ENCODE measurements around the gene ARL16.

Gene ARL16

GRCh38 chr17:81719410-81720266, 36.0 kb upstream of the ARL16 start:
- no peak overlapping the region for H3K4me3 ChIP-seq
- peaks cover 49% of the 10 kb centered on the region for H3K36me3 ChIP-seq
- peak overlapping the region; percentile 62 for H3K27ac ChIP-seq
- peaks cover 64% of the 10 kb centered on the region for H3K4me1 ChIP-seq
- no peaks in the 10 kb centered on the region for H3K9me3 ChIP-seq
- H3K4me2 ChIP-seq: peak overlapping the region; percentile 77
- TF ChIP-seq Cebpa-rat (IDR thresholded peaks at IDR 0.05): no peak
- H4K20me1 ChIP-seq: peaks cover 13% of the 10 kb centered on the region; the same call in 1 of the 2 replicates
- no peaks in the 10 kb centered on the region for H3K27me3 ChIP-seq
- H3K9ac ChIP-seq: peak overlapping the region; percentile 58

- Histone ChIP-seq H3K4me1 (peaks cover 69% of the 10 kb centered on the region), H3K27me3 (no peaks in the 10 kb centered on the region), H3K36me3 (peaks cover 57% of the 10 kb centered on the region), H3K4me2 (no peak overlapping the region), H4K20me1 (peaks cover 32% of the 10 kb centered on the region), H3K9ac (no peak overlapping the region), H3K27ac (no peak overlapping the region), H3K4me3 (no peak overlapping the region), H3K9me3 (no peaks in the 10 kb centered on the region)
- TF ChIP-seq Cebpa-rat (IDR thresholded peaks at IDR 0.05): no peak
Measured at GRCh38 chr17:81717766-81718089, 34.1 kb upstream of the ARL16 start.

- H3K4me1 ChIP-seq: peaks cover 67% of the 10 kb centered on the region
Measured at GRCh38 chr17:81717049-81717765, 33.6 kb upstream of the ARL16 start.

GRCh38 chr17:81716674-81716996, 33.0 kb upstream of the ARL16 start:
- Histone ChIP-seq H3K9me3 (no peaks in the 10 kb centered on the region), H3K36me3 (peaks cover 57% of the 10 kb centered on the region), H4K20me1 (peaks cover 36% of the 10 kb centered on the region), H3K4me2 (peak overlapping the region; percentile 63), H3K4me3 (no peak overlapping the region), H3K27ac (0 out of 2 replicates have a peak overlapping the region, but pooled peaks have one; percentile 58), H3K9ac (no peak overlapping the region), H3K4me1 (peaks cover 64% of the 10 kb centered on the region), H3K27me3 (no peaks in the 10 kb centered on the region)
- no peak for TF ChIP-seq Cebpa-rat (IDR thresholded peaks at IDR 0.05)

More at GRCh38 chr17:81717049-81717765, 33.6 kb upstream of the ARL16 start:
- Histone ChIP-seq H3K36me3 (peaks cover 57% of the 10 kb centered on the region), H3K9ac (no peak overlapping the region), H3K27ac (no peak overlapping the region), H4K20me1 (peaks cover 36% of the 10 kb centered on the region), H3K4me2 (no peak overlapping the region), H3K9me3 (no peaks in the 10 kb centered on the region), H3K4me3 (no peak overlapping the region), H3K27me3 (no peaks in the 10 kb centered on the region)
- TF ChIP-seq Cebpa-rat (IDR thresholded peaks at IDR 0.05): no peak

DNA sequence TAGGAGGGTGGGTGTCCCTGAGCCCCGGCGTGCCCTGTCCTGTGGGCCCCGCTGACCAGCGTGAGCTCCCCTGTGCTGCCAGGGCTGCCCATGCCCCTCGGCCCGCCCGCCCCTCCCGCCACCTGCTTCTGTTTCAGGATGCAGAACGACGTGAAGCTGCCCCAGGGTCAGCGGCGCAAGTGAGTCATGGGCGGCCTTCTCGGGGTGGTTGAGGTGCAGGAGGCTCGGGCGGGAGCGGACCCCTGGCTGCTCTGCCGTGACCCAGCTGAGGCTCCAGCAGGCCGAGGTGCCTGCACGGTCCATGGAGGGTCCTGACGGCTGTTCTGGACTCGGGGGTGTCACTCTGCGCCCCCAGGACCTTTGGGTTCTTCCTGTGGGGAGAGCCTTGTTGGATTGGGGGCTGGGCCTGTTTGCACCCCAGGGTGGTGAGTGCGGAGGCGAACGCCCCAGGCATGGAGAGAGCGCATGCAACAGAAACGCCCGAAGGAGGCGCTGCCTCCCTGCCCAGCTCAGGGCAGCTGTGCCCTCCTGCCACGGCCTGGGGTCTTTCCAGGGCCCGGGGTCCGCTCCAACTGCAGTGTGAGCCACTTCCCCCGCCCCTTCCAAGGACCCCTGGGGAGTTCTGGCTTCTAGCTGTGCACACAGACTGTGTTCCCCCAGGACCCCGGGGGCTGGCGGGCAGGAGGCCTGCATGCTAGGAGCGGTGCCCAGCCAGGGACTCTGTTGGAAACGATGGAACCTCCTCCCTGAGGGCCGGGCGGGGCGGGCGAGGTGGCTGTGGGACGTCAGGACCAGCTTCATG, 32.5 kb upstream of the ARL16 start:
- Histone ChIP-seq H3K4me3 (no peak overlapping the region), H3K9ac (no peak overlapping the region), H3K27ac (peak overlapping the region; percentile 58; the same call in 1 of the 2 replicates), H3K4me1 (peaks cover 64% of the 10 kb centered on the region), H3K36me3 (peaks cover 57% of the 10 kb centered on the region), H4K20me1 (peaks cover 36% of the 10 kb centered on the region), H3K27me3 (no peaks in the 10 kb centered on the region), H3K9me3 (no peaks in the 10 kb centered on the region), H3K4me2 (peak overlapping the region; percentile 63)
- TF ChIP-seq Cebpa-rat (IDR thresholded peaks at IDR 0.05): no peak

DNA sequence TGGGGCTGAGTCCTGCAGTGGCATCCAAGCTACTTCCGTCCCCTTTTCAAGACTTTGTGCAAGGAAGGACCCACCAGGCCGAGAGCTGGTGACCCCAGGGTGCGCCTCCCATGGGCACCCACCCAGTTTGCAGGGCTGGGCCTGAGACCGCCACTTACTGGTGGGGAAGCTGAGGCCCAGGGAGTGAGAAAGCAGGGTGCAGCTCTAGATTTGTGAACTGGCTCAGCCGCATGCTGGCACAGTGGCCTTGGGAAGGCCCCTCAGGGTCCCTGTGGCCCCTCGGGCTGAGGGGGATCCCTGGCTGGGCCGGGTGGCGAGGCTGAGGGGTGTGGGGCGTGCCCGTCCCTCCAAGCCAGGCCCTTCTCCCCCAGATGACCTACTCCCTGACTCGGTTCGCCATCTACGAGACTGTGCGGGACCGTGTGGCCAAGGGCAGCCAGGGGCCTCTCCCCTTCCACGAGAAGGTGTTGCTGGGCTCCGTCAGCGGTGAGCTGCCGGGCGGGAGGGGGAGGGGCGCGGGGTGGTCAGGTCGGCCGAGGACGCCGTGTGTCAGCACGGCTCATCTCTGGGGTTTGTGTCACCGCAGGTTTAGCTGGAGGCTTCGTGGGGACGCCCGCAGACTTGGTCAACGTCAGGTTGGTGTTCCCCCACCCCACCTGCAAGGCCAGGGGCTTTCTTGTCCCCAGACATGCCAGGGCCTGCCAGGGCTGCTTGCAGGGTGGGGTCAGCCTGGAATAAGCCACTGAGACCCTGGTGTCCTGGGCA, 31.7 kb upstream of the ARL16 start:
- H3K4me1 ChIP-seq: peaks cover 64% of the 10 kb centered on the region
- no peak overlapping the region for H3K4me2 ChIP-seq
- TF ChIP-seq Cebpa-rat (IDR thresholded peaks at IDR 0.05): no peak

DNA sequence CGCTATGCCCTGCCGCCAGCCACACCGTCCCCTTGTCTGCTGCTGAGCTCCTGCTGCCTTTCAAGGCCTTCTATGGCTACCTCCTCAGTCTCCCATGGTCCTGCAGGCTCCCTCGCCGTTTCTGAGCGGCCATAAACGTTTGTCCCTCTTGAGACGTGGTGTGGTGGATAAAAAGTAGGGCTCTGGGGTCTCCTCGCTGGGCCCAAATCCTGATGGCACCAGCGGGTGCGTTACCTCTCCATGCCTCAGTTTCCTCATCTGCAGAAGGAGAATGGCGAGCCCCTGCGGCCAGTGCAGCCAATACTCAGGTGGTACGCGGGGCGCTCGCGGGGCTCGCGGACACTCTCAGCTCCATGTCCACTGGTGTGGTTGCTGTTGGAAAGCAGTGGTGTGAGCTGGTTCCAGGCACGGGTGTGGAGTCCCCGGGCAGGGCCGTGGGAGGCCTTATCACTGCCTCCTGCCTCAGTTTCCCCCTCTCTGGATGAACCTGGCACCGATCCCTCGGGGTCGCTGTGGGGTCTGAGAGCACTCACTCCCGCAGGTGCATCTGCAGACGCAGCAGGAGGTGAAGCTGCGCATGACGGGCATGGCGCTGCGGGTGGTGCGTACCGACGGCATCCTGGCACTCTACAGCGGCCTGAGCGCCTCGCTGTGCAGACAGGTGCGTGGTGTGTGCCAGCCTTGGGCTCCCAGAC, 31.0 kb upstream of the ARL16 start:
- Histone ChIP-seq H3K36me3 (peaks cover 49% of the 10 kb centered on the region), H3K4me1 (peaks cover 64% of the 10 kb centered on the region), H4K20me1 (peaks cover 30% of the 10 kb centered on the region), H3K9me3 (no peaks in the 10 kb centered on the region), H3K27ac (no peak overlapping the region), H3K4me3 (no peak overlapping the region), H3K27me3 (no peaks in the 10 kb centered on the region), H3K9ac (peak overlapping the region; percentile 86; the same call in 1 of the 2 replicates), H3K4me2 (peak overlapping the region; percentile 98)
- TF ChIP-seq Cebpa-rat (IDR thresholded peaks at IDR 0.05): no peak

More for the DNA sequence above, 31.7 kb upstream of the ARL16 start:
- H3K27ac ChIP-seq: no peak overlapping the region
- peaks cover 57% of the 10 kb centered on the region for H3K36me3 ChIP-seq
- no peaks in the 10 kb centered on the region for H3K9me3 ChIP-seq
- no peak overlapping the region for H3K9ac ChIP-seq
- no peak overlapping the region for H3K4me3 ChIP-seq
- H3K27me3 ChIP-seq: no peaks in the 10 kb centered on the region
- H4K20me1 ChIP-seq: peaks cover 30% of the 10 kb centered on the region

GRCh38 chr17:81713556-81714411, 30.2 kb upstream of the ARL16 start:
- Histone ChIP-seq H3K27me3 (no peaks in the 10 kb centered on the region), H3K9me3 (no peaks in the 10 kb centered on the region), H3K27ac (peak overlapping the region; percentile 86; the same call in 1 of the 2 replicates), H3K4me3 (peak overlapping the region; percentile 87), H4K20me1 (peaks cover 32% of the 10 kb centered on the region), H3K36me3 (peaks cover 49% of the 10 kb centered on the region), H3K4me2 (peak overlapping the region; percentile 98), H3K4me1 (peaks cover 67% of the 10 kb centered on the region), H3K9ac (peak overlapping the region; percentile 86)
- no peak for TF ChIP-seq Cebpa-rat (IDR thresholded peaks at IDR 0.05)

Measured in BLaER1 (cell line).